H9 (cell line): Measurements from ENCODE around the gene ILK. TPM values are rescaled to one million over a fixed set of nuclear protein-coding genes. Genes with fewer than 3 reads are reported as not detected.

Source experiments
- DNase-seq: peaks from one replicate; pipeline ENCODE4 v3.0.0-alpha.2; 2017
- H2AFZ ChIP-seq: one replicate; pipeline ENCODE4 v1.6.1; 2013; ENCODE audit warnings: mild to moderate bottlenecking, low read length, control low read depth, moderate library complexity
- H2AK5ac ChIP-seq: 2 replicates; pipeline ENCODE4 v1.6.1; 2013; ENCODE audit warnings: low read length, control low read depth, mixed read lengths; ENCODE audit not compliant: insufficient read length
- H2BK120ac ChIP-seq: one replicate; pipeline ENCODE4 v1.6.1; 2013; ENCODE audit warnings: low read depth, mild to moderate bottlenecking, low read length, control low read depth, inconsistent platforms; ENCODE audit not compliant: poor library complexity, severe bottlenecking
- H2BK12ac ChIP-seq: 2 replicates; pipeline ENCODE4 v1.6.1; 2013; ENCODE audit warnings: low read length, control low read depth, mixed read lengths, low read depth; ENCODE audit not compliant: insufficient read length
- H2BK15ac ChIP-seq: 2 replicates; pipeline ENCODE4 v1.6.1; 2013; ENCODE audit warnings: low read depth, low read length, control low read depth
- H2BK20ac ChIP-seq: one replicate; pipeline ENCODE4 v1.6.1; 2013; ENCODE audit warnings: low read depth, mild to moderate bottlenecking, low read length, control low read depth, inconsistent platforms; ENCODE audit not compliant: poor library complexity, severe bottlenecking
- H2BK5ac ChIP-seq: 2 replicates; pipeline ENCODE4 v1.6.1; 2013; ENCODE audit warnings: low read length, control low read depth, mixed read lengths; ENCODE audit not compliant: insufficient read length
- H3K14ac ChIP-seq: 2 replicates; pipeline ENCODE4 v1.6.1; 2013; ENCODE audit warnings: low read length, control low read depth; ENCODE audit not compliant: insufficient read depth
- H3K18ac ChIP-seq: 2 replicates; pipeline ENCODE4 v1.6.1; 2013; ENCODE audit warnings: low read depth, mild to moderate bottlenecking, mixed read lengths, low read length, control low read depth; ENCODE audit not compliant: insufficient read length
- H3K23ac ChIP-seq: 2 replicates; pipeline ENCODE4 v1.6.1; 2013; ENCODE audit warnings: low read length, control low read depth, mixed read lengths, low read depth; ENCODE audit not compliant: insufficient read length
- H3K23me2 ChIP-seq: 2 replicates; pipeline ENCODE4 v1.6.1; 2013; ENCODE audit warnings: low read depth, mild to moderate bottlenecking, mixed read lengths, low read length, control low read depth; ENCODE audit not compliant: insufficient read length, poor library complexity, severe bottlenecking
- H3K27ac ChIP-seq: 2 replicates; pipeline ENCODE4 v1.5.1; 2013; ENCODE audit warnings: low read length, control low read depth, mixed read lengths, low read depth; ENCODE audit not compliant: insufficient read length
- H3K27me3 ChIP-seq: 2 replicates; pipeline ENCODE4 v1.6.1; 2013; ENCODE audit warnings: low read length, control low read depth, inconsistent platforms; ENCODE audit not compliant: insufficient read depth
- H3K4ac ChIP-seq: 2 replicates; pipeline ENCODE4 v1.6.1; 2013; ENCODE audit warnings: low read depth, mild to moderate bottlenecking, control low read depth, inconsistent platforms, low read length, moderate library complexity
- H3K4me1 ChIP-seq: 2 replicates; pipeline ENCODE4 v1.6.1; 2013; ENCODE audit warnings: low read length, control low read depth, inconsistent platforms; ENCODE audit not compliant: insufficient read depth
- H3K4me2 ChIP-seq: 2 replicates; pipeline ENCODE4 v1.6.1; 2013; ENCODE audit warnings: low read length, control low read depth, mixed read lengths; ENCODE audit not compliant: insufficient read length, insufficient read depth
- H3K56ac ChIP-seq: 2 replicates; pipeline ENCODE4 v1.6.1; 2013; ENCODE audit warnings: low read depth, mild to moderate bottlenecking, mixed read lengths, low read length, control low read depth; ENCODE audit not compliant: insufficient read length
- H3K79me1 ChIP-seq: 2 replicates; pipeline ENCODE4 v1.6.1; 2013; ENCODE audit warnings: low read depth, mild to moderate bottlenecking, moderate library complexity, low read length, control low read depth, inconsistent platforms; ENCODE audit not compliant: insufficient read depth, poor library complexity, severe bottlenecking
- H3K79me2 ChIP-seq: 2 replicates; pipeline ENCODE4 v1.6.1; 2013; ENCODE audit warnings: low read length, control low read depth, inconsistent platforms; ENCODE audit not compliant: insufficient read depth
- H3K9ac ChIP-seq: 2 replicates; pipeline ENCODE4 v1.6.1; 2013; ENCODE audit warnings: low read length, control low read depth, mixed read lengths; ENCODE audit not compliant: insufficient read length; ENCODE audit errors: extremely low read depth
- H3K9me3 ChIP-seq: one replicate; pipeline ENCODE4 v1.6.1; 2013; ENCODE audit warnings: low read depth, low read length, inconsistent platforms; ENCODE audit not compliant: control insufficient read depth
- H3T11ph ChIP-seq: one replicate; pipeline ENCODE4 v1.6.1; 2013; ENCODE audit warnings: mild to moderate bottlenecking, low read length, control low read depth, inconsistent platforms
- H4K20me1 ChIP-seq: one replicate; pipeline ENCODE4 v1.6.1; 2013; ENCODE audit not compliant: control insufficient read depth, insufficient read length, insufficient read depth
- H4K5ac ChIP-seq: 2 replicates; pipeline ENCODE4 v1.6.1; 2013; ENCODE audit warnings: low read depth, mild to moderate bottlenecking, mixed read lengths, low read length, control low read depth; ENCODE audit not compliant: insufficient read length
- H4K8ac ChIP-seq: replicated peaks from 2 replicates; pipeline ENCODE4 v1.6.1; 2013; ENCODE audit warnings: low read length, control low read depth, mixed read lengths, low read depth; ENCODE audit not compliant: insufficient read length
- H4K91ac ChIP-seq: 2 replicates; pipeline ENCODE4 v1.6.1; 2013; ENCODE audit warnings: low read depth, mild to moderate bottlenecking, moderate library complexity, mixed read lengths, low read length, control low read depth; ENCODE audit not compliant: insufficient read length
- H3K27ac Mint-ChIP-seq, 3 experiments: 2 replicates in 2 of 3; 3 replicates in 1 of 3; pipeline ENCODE4 v1.8.0; 2020 to 2021; ENCODE audit warnings: mixed read lengths in 3 of 3, mild to moderate bottlenecking in 1 of 3, moderate library complexity in 1 of 3
- H3K27me3 Mint-ChIP-seq: 2 replicates; pipeline ENCODE4 v1.8.0; 2021; ENCODE audit warnings: low read depth, mild to moderate bottlenecking, moderate library complexity, mixed read lengths
- H3K36me3 Mint-ChIP-seq, 3 experiments: 2 replicates in 2 of 3; 3 replicates in 1 of 3; pipeline ENCODE4 v1.8.0; 2020 to 2021; ENCODE audit warnings: low read depth in 3 of 3, mixed read lengths in 3 of 3; ENCODE audit not compliant: insufficient read depth in 1 of 3
- H3K4me1 Mint-ChIP-seq, 2 experiments: 2 replicates each; pipeline ENCODE4 v1.8.0; 2020; ENCODE audit warnings: mixed read lengths in 2 of 2
- H3K4me3 Mint-ChIP-seq, 2 experiments: 2 replicates in 1 of 2; 3 replicates in 1 of 2; pipeline ENCODE4 v1.8.0; 2020 to 2021; ENCODE audit warnings: mild to moderate bottlenecking in 2 of 2, mixed read lengths in 2 of 2, moderate library complexity in 1 of 2
- H3K9me3 Mint-ChIP-seq, 2 experiments: 2 replicates in 1 of 2; 3 replicates in 1 of 2; pipeline ENCODE4 v1.8.0; 2020; ENCODE audit warnings: mild to moderate bottlenecking in 2 of 2, mixed read lengths in 2 of 2, moderate library complexity in 1 of 2
- CTCF ChIP-seq: fragments of 200-600 bp; sonication (generic); conservative IDR thresholded peaks from 3 replicates; pipeline ENCODE4 v1.8.0; 2021; ENCODE audit warnings: antibody characterized with exemption, mild to moderate bottlenecking
- WGBS: extraction: QIAGEN DNeasy Blood & Tissue Kit; methylation state at CpG from one replicate; pipeline ENCODE4 v1.1.7; 2013; ENCODE audit warnings: missing lambda C conversion rate, low lambda C conversion rate, mixed read lengths; ENCODE audit not compliant: insufficient read length; ENCODE audit errors: extremely low coverage; 5-methylcytosine and 5-hydroxymethylcytosine counted together
- total RNA-seq: library from RNA; stranded (reverse); gene quantifications from 2 replicates; pipeline ENCODE4 v1.2.1, GENCODE V29; 2021

Gene ILK
- total RNA-seq, 1 experiment from 2014 or later = 100 TPM

- no peak overlapping the region for H4K91ac ChIP-seq
- no peak overlapping the region for H3T11ph ChIP-seq
- H3K23ac ChIP-seq = no peak overlapping the region
- H4K20me1 ChIP-seq = no peaks in the 10 kb centered on the region
- H3K36me3 Mint-ChIP-seq = peaks cover 26 to 49% (median 42%) of the 10 kb centered on the region in 3 experiments; a peak in 6 of 7 replicates
- H2BK12ac ChIP-seq = no peak overlapping the region
- no peak overlapping the region for H3K4me3 Mint-ChIP-seq
- no peak for TF ChIP-seq CTCF
- no peak overlapping the region for H3K18ac ChIP-seq
- DNase-seq = no peak
- no peaks in the 10 kb centered on the region for H3K4me1 ChIP-seq
- no peaks in the 10 kb centered on the region for H3K27me3 ChIP-seq
- no peak overlapping the region for H3K9ac ChIP-seq
- no peak overlapping the region for H3K14ac ChIP-seq
- H3K27ac ChIP-seq = no peak overlapping the region
- 100% methylated on average over 3 of the region's 3 CpGs for WGBS
- H2BK5ac ChIP-seq = no peak overlapping the region
- no peak overlapping the region for H2BK15ac ChIP-seq
- H3K4me1 Mint-ChIP-seq = peaks cover 9% of the 10 kb centered on the region in 2 experiments
- H3K27me3 Mint-ChIP-seq = no peaks in the 10 kb centered on the region; the same call in 1 of the 2 replicates
- H3K27ac Mint-ChIP-seq = no peak overlapping the region
- no peaks in the 10 kb centered on the region for H3K79me1 ChIP-seq
- H2BK120ac ChIP-seq = no peak overlapping the region
- H2AK5ac ChIP-seq = no peak overlapping the region
- H3K9me3 ChIP-seq = no peaks in the 10 kb centered on the region
- no peak overlapping the region for H2AFZ ChIP-seq
- no peak overlapping the region for H4K8ac ChIP-seq
- no peak overlapping the region for H3K4me2 ChIP-seq
- H3K9me3 Mint-ChIP-seq = no peaks in the 10 kb centered on the region
- no peaks in the 10 kb centered on the region for H3K79me2 ChIP-seq
- H2BK20ac ChIP-seq = no peak overlapping the region
- no peak overlapping the region for H3K4ac ChIP-seq
- no peak overlapping the region for H4K5ac ChIP-seq
- no peak overlapping the region for H3K56ac ChIP-seq
- H3K23me2 ChIP-seq = peaks cover 12% of the 10 kb centered on the region
Measured at GRCh38 chr11:6613496-6613895, 9.9 kb downstream of the ILK start.
